Uterus (tissue), 2 donors: Measurements from ENCODE around the gene MAPK7.

Experiments
- CTCF ChIP-seq, 4 experiments: fragments of 200-600 bp in 2 of 4; fragments of 450-650 bp in 2 of 4; sonication (generic) in 2 of 4; IDR thresholded peaks; one replicate each; pipeline ENCODE4 v1.5.1; 2016 to 2019; ENCODE audit warnings: antibody characterized with exemption in 4 of 4, mild to moderate bottlenecking in 2 of 4, moderate library complexity in 1 of 4
- POLR2A ChIP-seq, 2 donors: fragments of 450-650 bp; IDR thresholded peaks; one replicate each; pipeline ENCODE4 v1.6.1; 2016; ENCODE audit warnings: antibody characterized with exemption in 2 of 2, mild to moderate bottlenecking in 1 of 2, moderate library complexity in 1 of 2

DNA sequence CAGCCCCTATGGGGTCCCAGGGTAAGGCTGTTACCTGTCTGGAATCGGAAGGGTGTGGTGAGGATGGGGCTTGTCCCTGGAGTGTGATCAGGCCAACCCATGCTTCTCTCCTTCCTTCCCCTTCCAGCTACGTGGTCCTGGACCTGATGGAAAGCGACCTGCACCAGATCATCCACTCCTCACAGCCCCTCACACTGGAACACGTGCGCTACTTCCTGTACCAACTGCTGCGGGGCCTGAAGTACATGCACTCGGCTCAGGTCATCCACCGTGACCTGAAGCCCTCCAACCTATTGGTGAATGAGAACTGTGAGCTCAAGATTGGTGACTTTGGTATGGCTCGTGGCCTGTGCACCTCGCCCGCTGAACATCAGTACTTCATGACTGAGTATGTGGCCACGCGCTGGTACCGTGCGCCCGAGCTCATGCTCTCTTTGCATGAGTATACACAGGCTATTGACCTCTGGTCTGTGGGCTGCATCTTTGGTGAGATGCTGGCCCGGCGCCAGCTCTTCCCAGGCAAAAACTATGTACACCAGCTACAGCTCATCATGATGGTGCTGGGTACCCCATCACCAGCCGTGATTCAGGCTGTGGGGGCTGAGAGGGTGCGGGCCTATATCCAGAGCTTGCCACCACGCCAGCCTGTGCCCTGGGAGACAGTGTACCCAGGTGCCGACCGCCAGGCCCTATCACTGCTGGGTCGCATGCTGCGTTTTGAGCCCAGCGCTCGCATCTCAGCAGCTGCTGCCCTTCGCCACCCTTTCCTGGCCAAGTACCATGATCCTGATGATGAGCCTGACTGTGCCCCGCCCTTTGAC lies 2.4 kb downstream of the MAPK7 start:
- no peak for TF ChIP-seq POLR2A (IDR thresholded peaks at IDR 0.05)
- TF ChIP-seq CTCF (IDR thresholded peaks at IDR 0.05): no peak
